HepG2 (cell line): Measurements from ENCODE around the gene PSMD6. TPM values are rescaled to one million over a fixed set of nuclear protein-coding genes. Genes with fewer than 3 reads are reported as not detected.

ENCODE experiments used
- ATAC-seq: fragments of 200-7000 bp; cut with Tn5 transposase; 3 replicates; pipeline ENCODE4 v1.9.1; 2020; ENCODE audit warnings: mild to moderate bottlenecking, moderate library complexity
- BruUV-seq: library from RNA; stranded (reverse); fragments of 400-500 nt; replicated peaks from 2 replicates; lab custom pipeline; 2021; lab: Mats Ljungman, UMichigan
- CTCF ChIA-PET: fragments of 300-600 bp; formaldehyde crosslinking; extraction: SDS; loops from one replicate; lab custom pipeline; 2021; ENCODE audit warnings: low total read pairs, inconsistent platforms, low intra/inter-chr PET ratio; lab: Yijun Ruan, JAX
- POLR2A ChIA-PET: fragments of 350-600 bp; sonication (Branson Sonifier 250); formaldehyde crosslinking; loops from one replicate; lab custom pipeline; 2020; ENCODE audit warnings: antibody characterized with exemption, inconsistent platforms; lab: Yijun Ruan, JAX
- DNase-seq: peaks from one replicate; pipeline ENCODE4 v3.0.0-alpha.2; 2015; ENCODE audit warnings: low spot score
- FAIRE-seq: peaks from 3 replicates; lab custom pipeline; 2011; peaks lifted over from hg19 to GRCh38; lab: Jason Lieb, UNC
- H2AFZ ChIP-seq: one replicate; pipeline ENCODE4 v1.6.1; 2011; ENCODE audit warnings: low read length, inconsistent platforms
- H3K27ac ChIP-seq: fragments of 300-600 bp; 3 replicates; pipeline ENCODE4 v1.8.0; 2011; ENCODE audit warnings: mixed run types, mild to moderate bottlenecking, mixed read lengths, low read length, inconsistent platforms; ENCODE audit not compliant: insufficient read depth; ENCODE audit errors: extremely low read length
- H3K27me3 ChIP-seq, 2 experiments: fragments of 200-600 bp in 1 of 2; 2 replicates in 1 of 2; 3 replicates in 1 of 2; pipeline versions ENCODE4 v1.6.0 to v1.8.0; 2011; ENCODE audit warnings: low read length in 2 of 2, mild to moderate bottlenecking in 2 of 2, moderate library complexity in 2 of 2, inconsistent platforms in 1 of 2; ENCODE audit not compliant: insufficient read depth in 2 of 2, control insufficient read depth in 1 of 2
- H3K36me3 ChIP-seq, 2 experiments: fragments of 200-600 bp in 1 of 2; replicated peaks in 1 of 2; 2 replicates in 1 of 2; 3 replicates in 1 of 2; pipeline versions ENCODE4 v1.5.1 to v1.8.0; 2011; ENCODE audit warnings: low read length in 2 of 2, inconsistent platforms in 1 of 2; ENCODE audit not compliant: insufficient read depth in 2 of 2, control insufficient read depth in 1 of 2
- H3K4me1 ChIP-seq: 2 replicates; pipeline ENCODE4 v1.5.1; 2012; ENCODE audit warnings: low read length, inconsistent platforms; ENCODE audit not compliant: insufficient read depth
- H3K4me2 ChIP-seq: 2 replicates; pipeline ENCODE4 v1.6.0; 2011; ENCODE audit warnings: low read depth, low read length, inconsistent platforms
- H3K4me3 ChIP-seq, 3 experiments: fragments of 200-600 bp in 1 of 3; sonication (generic), shearing (Covaris generic) in 1 of 3; replicated peaks in 1 of 3; 2 replicates each; pipeline ENCODE4 v1.5.1; 2011 to 2016; ENCODE audit warnings: low read length in 3 of 3, inconsistent platforms in 2 of 3, low read depth in 2 of 3, mild to moderate bottlenecking in 2 of 3, control low read depth in 1 of 3, mixed read lengths in 1 of 3; ENCODE audit not compliant: insufficient read depth in 1 of 3
- H3K79me2 ChIP-seq: one replicate; pipeline ENCODE4 v1.6.1; 2011; ENCODE audit warnings: low read length, inconsistent platforms; ENCODE audit not compliant: insufficient read depth
- H3K9ac ChIP-seq: 2 replicates; pipeline ENCODE4 v1.6.0; 2011; ENCODE audit warnings: mild to moderate bottlenecking, low read depth, low read length, inconsistent platforms; ENCODE audit not compliant: insufficient read depth
- H3K9me3 ChIP-seq: 2 replicates; pipeline ENCODE4 v1.5.1; 2012; ENCODE audit warnings: mild to moderate bottlenecking, low read length
- H4K20me1 ChIP-seq: 2 replicates; pipeline ENCODE4 v1.6.0; 2011; ENCODE audit warnings: inconsistent platforms, mild to moderate bottlenecking, low read length, moderate library complexity; ENCODE audit not compliant: insufficient read depth
- ATF1 ChIP-seq: IDR thresholded peaks from 2 replicates; pipeline ENCODE4 v1.6.1; 2016; ENCODE audit warnings: mild to moderate bottlenecking, control low read depth
- ATRX ChIP-seq: sonication (generic); formaldehyde crosslinking; IDR thresholded peaks from 2 replicates; pipeline ENCODE4 v1.4.0; 2020; ENCODE audit warnings: missing genetic modification reagents, borderline replicate concordance
- CBFB ChIP-seq: sonication (generic); formaldehyde crosslinking; IDR thresholded peaks from 2 replicates; pipeline ENCODE4 v1.4.0; 2020; ENCODE audit warnings: missing genetic modification reagents
- E2F2 ChIP-seq: sonication (generic); formaldehyde crosslinking; IDR thresholded peaks from 2 replicates; pipeline ENCODE4 v1.4.0; 2020; ENCODE audit warnings: missing genetic modification reagents, borderline replicate concordance
- FOSL2 ChIP-seq: sonication (generic); formaldehyde crosslinking; IDR thresholded peaks from 2 replicates; pipeline ENCODE4 v1.4.0; 2020; ENCODE audit warnings: missing genetic modification reagents
- KMT2B ChIP-seq: IDR thresholded peaks from 2 replicates; pipeline ENCODE4 v1.6.1; 2016; ENCODE audit warnings: missing genetic modification reagents, missing compliant biosample characterization
- MATR3 ChIP-seq: sonication (generic); formaldehyde crosslinking; IDR thresholded peaks from 2 replicates; pipeline ENCODE4 v1.4.0; 2020; ENCODE audit warnings: missing genetic modification reagents
- ZBED4 ChIP-seq: sonication (generic); formaldehyde crosslinking; IDR thresholded peaks from 2 replicates; pipeline ENCODE4 v1.4.0; 2020; ENCODE audit warnings: missing genetic modification reagents, borderline replicate concordance
- ZMYM4 ChIP-seq: sonication (generic); formaldehyde crosslinking; IDR thresholded peaks from 2 replicates; pipeline ENCODE4 v1.8.1; 2023; ENCODE audit warnings: mild to moderate bottlenecking, missing genetic modification reagents
- ZNF138 ChIP-seq: sonication (generic); formaldehyde crosslinking; IDR thresholded peaks from 2 replicates; pipeline ENCODE4 v1.5.0; 2020; ENCODE audit warnings: mild to moderate bottlenecking, low read depth, missing genetic modification reagents
- ZNF549 ChIP-seq: sonication (generic); formaldehyde crosslinking; IDR thresholded peaks from 2 replicates; pipeline ENCODE4 v1.5.0; 2020; ENCODE audit warnings: missing genetic modification reagents
- ZNF639 ChIP-seq: conservative IDR thresholded peaks from 2 replicates; pipeline ENCODE4 v1.6.1; 2018; ENCODE audit warnings: missing genetic modification reagents
- ZNF737 ChIP-seq: sonication (generic); formaldehyde crosslinking; IDR thresholded peaks from 2 replicates; pipeline ENCODE4 v1.5.0; 2020; ENCODE audit warnings: missing genetic modification reagents, mild to moderate bottlenecking, borderline replicate concordance
- ZNF761 ChIP-seq: sonication (generic); formaldehyde crosslinking; conservative IDR thresholded peaks from 2 replicates; pipeline ENCODE4 v1.4.0; 2020; ENCODE audit warnings: mild to moderate bottlenecking, missing genetic modification reagents
- ZNF777 ChIP-seq: sonication (generic); formaldehyde crosslinking; IDR thresholded peaks from 2 replicates; pipeline ENCODE4 v1.4.0; 2020; ENCODE audit warnings: missing genetic modification reagents
- WGBS: methylation state at CpG from one replicate; pipeline ENCODE4 v1.1.6; 2017; ENCODE audit warnings: low lambda C conversion rate; 5-methylcytosine and 5-hydroxymethylcytosine counted together
- in situ Hi-C: cut with HindIII; loops from 2 replicates; pipeline ENCODE4 v1.10.0; 2017; ENCODE audit warnings: low pct_unique_long_range_greater_than_20kb; ENCODE audit not compliant: extremely low pct_ligation_motif_present
- intact Hi-C: fragments of 100-400 bp; cut with micrococcal nuclease; formaldehyde crosslinking; loops from one replicate; pipeline ENCODE4 v1.10.0; 2022; ENCODE audit not compliant: unreplicated experiment
- polyA plus RNA-seq, 8 experiments: library from polyadenylated mRNA; depleted of rRNA in 3 of 8; stranded (reverse) in 7 of 8; unstranded in 1 of 8; fragments of >200 nt; fragmentation: Illumina TruSeq in 4 of 8; extraction: Trizol in 4 of 8; gene quantifications; 2 replicates each; pipeline versions ENCODE4 v1.2.1 to v1.2.3, GENCODE V29; 2011 to 2016; ENCODE audit warnings: low read depth in 4 of 8, missing spikeins in 1 of 8, mixed read lengths in 1 of 8; ENCODE audit not compliant: insufficient read depth in 1 of 8
- total RNA-seq, 5 experiments: library from RNA; depleted of rRNA; stranded (reverse); fragments of >200 nt; fragmentation: Illumina TruSeq; extraction: Trizol; gene quantifications; 2 replicates each; pipeline ENCODE4 v1.2.3, GENCODE V29; 2016; ENCODE audit warnings: low read depth in 1 of 5

PSMD6 gene
- total and polyA plus RNA-seq, 2 of the 13 experiments (the other 11 are each of a cell fraction or from before 2014, with no cell fraction given), result 36.8 to 117 TPM

GRCh38 chr3:64058566-64058965 lies 35.3 kb upstream of the PSMD6 start:
- H3K36me3 ChIP-seq, result no peaks in the 10 kb centered on the region
- 19% methylated on average over 4 of the region's 4 CpGs for WGBS
- H3K4me3 ChIP-seq, result no peak overlapping the region
- TF ChIP-seq FOSL2 (CRISPR knock-in tag), result no peak
- no peak for TF ChIP-seq MATR3 (CRISPR knock-in tag)
- TF ChIP-seq ZNF737 (CRISPR knock-in tag), result no peak
- no peak for TF ChIP-seq E2F2
- no peak for TF ChIP-seq ZNF549 (CRISPR knock-in tag)
- no peak for TF ChIP-seq ZNF138 (CRISPR knock-in tag)
- no peak for TF ChIP-seq ZBED4
- TF ChIP-seq ZNF777, result no peak
- TF ChIP-seq CBFB (CRISPR knock-in tag), result no peak
- TF ChIP-seq ZMYM4 (CRISPR knock-in tag), result no peak
- TF ChIP-seq ATF1 (CRISPR knock-in tag), result no peak
- no peak for TF ChIP-seq ATRX (CRISPR knock-in tag)
- no peak for TF ChIP-seq ZNF639 (CRISPR knock-in tag)
- no peak for TF ChIP-seq KMT2B (CRISPR knock-in tag)
- no peak for TF ChIP-seq ZNF761 (CRISPR knock-in tag)
- no peaks in the 10 kb centered on the region for H4K20me1 ChIP-seq
- DNase-seq (no peak), ATAC-seq (no peak), FAIRE-seq (no peak)
- in situ Hi-C loops (no loop called here), intact Hi-C loops (no loop called here)
- no TSS peak for BruUV-seq
- H3K9me3 ChIP-seq, result no peaks in the 10 kb centered on the region
- H3K27me3 ChIP-seq, result peaks cover 0 to 3% of the 10 kb centered on the region in 2 experiments; a peak in 2 of 5 replicates
- H2AFZ ChIP-seq, result no peak overlapping the region
- no peak overlapping the region for H3K27ac ChIP-seq
- no peak overlapping the region for H3K4me2 ChIP-seq
- no peak overlapping the region for H3K9ac ChIP-seq
- POLR2A ChIA-PET, result no interaction called here
- H3K4me1 ChIP-seq, result no peaks in the 10 kb centered on the region
- CTCF ChIA-PET, result no interaction called here
- H3K79me2 ChIP-seq, result no peaks in the 10 kb centered on the region
